ENCODE results near the gene RPL27A. TPM values are rescaled to one million over a fixed set of nuclear protein-coding genes. Genes with fewer than 3 reads are reported as not detected.
A peak's percentile ranks its signal among the peaks of the same experiment; 100 is the strongest.

The RPL27A gene
- total RNA-seq, 1 experiment from 2014 or later: 1,103 TPM

GRCh38 chr11:8688414-8689362, 6.1 kb downstream of the RPL27A start (continued):
- TF ChIP-seq TEAD1 (CRISPR knock-in tag; IDR thresholded peaks at IDR 0.05) (peak; percentile 78; the same call in 1 of the 2 replicates), ZNF512 (CRISPR knock-in tag; IDR thresholded peaks at IDR 0.05; ENCODE audit: borderline replicate concordance) (no peak), ZNF232 (CRISPR knock-in tag; IDR thresholded peaks at IDR 0.05) (peak; percentile 76; the same call in 1 of the 2 replicates), SP1 (CRISPR knock-in tag; conservative IDR thresholded peaks at IDR 0.05) (peak; percentile 91), GABPB1 (CRISPR knock-in tag; IDR thresholded peaks at IDR 0.05) (peak; percentile 86; the same call in 1 of the 2 replicates), ZNF281 (CRISPR knock-in tag; IDR thresholded peaks at IDR 0.05) (0 out of 2 replicates have a peak, but pooled peaks have one; percentile 15), USF2 (CRISPR knock-in tag; IDR thresholded peaks at IDR 0.05) (no peak), ZMAT4 (CRISPR knock-in tag; IDR thresholded peaks at IDR 0.05) (peak; percentile 35), ERG (CRISPR knock-in tag; IDR thresholded peaks at IDR 0.05) (peak; percentile 96), ZNF532 (CRISPR knock-in tag; IDR thresholded peaks at IDR 0.05; ENCODE audit: borderline replicate concordance) (peak; percentile 96), AFF4 (CRISPR knock-in tag; IDR thresholded peaks at IDR 0.05; ENCODE audit: borderline replicate concordance) (peak; percentile 90), ZSCAN18 (CRISPR knock-in tag; IDR thresholded peaks at IDR 0.05) (peak; percentile 37; the same call in 1 of the 2 replicates), PRDM15 (CRISPR knock-in tag; IDR thresholded peaks at IDR 0.05) (peak; percentile 40; the same call in 1 of the 2 replicates)
